Ishikawa (cell line): ENCODE data around the gene SNAP91.

Experiments
- CEBPB ChIP-seq: IDR thresholded peaks from 2 replicates; pipeline ENCODE4 v1.6.1; 2012
- CREB1 ChIP-seq: IDR thresholded peaks from 2 replicates; pipeline ENCODE4 v1.6.1; 2012; ENCODE audit warnings: low read depth
- EGR1 ChIP-seq: IDR thresholded peaks from 2 replicates; pipeline ENCODE4 v1.6.1; 2012
- EP300 ChIP-seq: IDR thresholded peaks from 2 replicates; pipeline ENCODE4 v1.6.1; 2012; ENCODE audit warnings: borderline replicate concordance
- MAX ChIP-seq: IDR thresholded peaks from 2 replicates; pipeline ENCODE4 v1.6.1; 2012
- NFIC ChIP-seq: IDR thresholded peaks from 2 replicates; pipeline ENCODE4 v1.6.1; 2012
- RAD21 ChIP-seq: IDR thresholded peaks from 2 replicates; pipeline ENCODE4 v1.6.1; 2012; ENCODE audit warnings: low read depth
- REST ChIP-seq: IDR thresholded peaks from 2 replicates; pipeline ENCODE4 v1.6.1; 2012; ENCODE audit warnings: low read depth, mild to moderate bottlenecking
- TAF1 ChIP-seq: IDR thresholded peaks from 2 replicates; pipeline ENCODE4 v1.6.1; 2012; ENCODE audit warnings: low read depth, mild to moderate bottlenecking
- TCF12 ChIP-seq: IDR thresholded peaks from 2 replicates; pipeline ENCODE4 v1.6.1; 2012; ENCODE audit warnings: low read depth
- USF1 ChIP-seq: IDR thresholded peaks from 2 replicates; pipeline ENCODE4 v1.6.1; 2012
- YY1 ChIP-seq: IDR thresholded peaks from 2 replicates; pipeline ENCODE4 v1.6.1; 2012; ENCODE audit warnings: low read depth
- ZBTB7A ChIP-seq: IDR thresholded peaks from 2 replicates; pipeline ENCODE4 v1.6.1; 2012; ENCODE audit warnings: low read depth

GRCh38 chr6:83615025-83615999, 93.6 kb downstream of the SNAP91 start:
- TF ChIP-seq RAD21 (peak; percentile 49), CREB1 (no peak), EP300 (no peak), YY1 (no peak), TAF1 (no peak), CEBPB (no peak), MAX (no peak), REST (no peak), ZBTB7A (no peak), USF1 (no peak), EGR1 (no peak), NFIC (no peak), TCF12 (no peak)
